Spleen (tissue), 11 donors: Measurements from ENCODE around the gene DLGAP5. TPM values are rescaled to one million over a fixed set of nuclear protein-coding genes. Genes with fewer than 3 reads are reported as not detected.

Experiments
- DNase-seq: peaks from one replicate; pipeline ENCODE4 v3.0.0-alpha.2; 2020
- H3K27ac ChIP-seq, 8 donors: fragments of 200-600 bp; sonication (generic) in 7 of 8; 1 replicate in 4 of 8; 2 replicates in 4 of 8; pipeline versions ENCODE4 v1.5.0 to v1.8.0; 2016 to 2021; ENCODE audit warnings: inconsistent platforms in 4 of 8, mild to moderate bottlenecking in 4 of 8, moderate library complexity in 1 of 8
- H3K27me3 ChIP-seq, 7 donors: fragments of 200-600 bp; sonication (generic) in 6 of 7; replicated peaks in 1 of 7; 1 replicate in 4 of 7; 2 replicates in 3 of 7; pipeline versions ENCODE4 v1.5.0 to v1.8.0; 2016 to 2021; ENCODE audit warnings: inconsistent platforms in 3 of 7, mild to moderate bottlenecking in 1 of 7
- H3K36me3 ChIP-seq, 6 donors: fragments of 200-600 bp; sonication (generic) in 5 of 6; 1 replicate in 4 of 6; 2 replicates in 2 of 6; pipeline versions ENCODE4 v1.5.0 to v1.8.0; 2016 to 2021; ENCODE audit warnings: inconsistent platforms in 2 of 6
- H3K4me1 ChIP-seq, 6 donors: fragments of 200-600 bp; sonication (generic) in 5 of 6; 1 replicate in 3 of 6; 2 replicates in 3 of 6; pipeline versions ENCODE4 v1.5.0 to v1.8.0; 2016 to 2021; ENCODE audit warnings: inconsistent platforms in 3 of 6
- H3K4me3 ChIP-seq, 8 donors: fragments of 200-600 bp; sonication (generic) in 7 of 8; 1 replicate in 4 of 8; 2 replicates in 4 of 8; pipeline versions ENCODE4 v1.5.0 to v1.8.0; 2016 to 2021; ENCODE audit warnings: inconsistent platforms in 4 of 8, mild to moderate bottlenecking in 4 of 8, moderate library complexity in 2 of 8
- H3K9me3 ChIP-seq, 8 donors: fragments of 200-600 bp; sonication (generic) in 7 of 8; 1 replicate in 4 of 8; 2 replicates in 4 of 8; pipeline versions ENCODE4 v1.5.0 to v1.8.0; 2016 to 2021; ENCODE audit warnings: inconsistent platforms in 4 of 8
- POLR2A ChIP-seq, 3 donors: fragments of 450-650 bp; IDR thresholded peaks; one replicate each; pipeline ENCODE4 v1.5.1; 2017; ENCODE audit warnings: antibody characterized with exemption in 3 of 3, mild to moderate bottlenecking in 1 of 3
- POLR2AphosphoS5 ChIP-seq, 3 donors: sonication (generic); formaldehyde crosslinking; IDR thresholded peaks; one replicate each; pipeline ENCODE4 v1.5.1; 2017; ENCODE audit warnings: antibody characterized with exemption in 3 of 3
- WGBS, 5 donors: extraction: QIAGEN DNeasy Blood & Tissue Kit in 3 of 5; methylation state at CpG; one replicate each; pipeline versions ENCODE4 v1.1.5 to v1.1.7; 2013 to 2018; 5-methylcytosine and 5-hydroxymethylcytosine counted together
- intact Hi-C: fragments of 100-400 bp; cut with DNase I; formaldehyde crosslinking; loops from one replicate; pipeline ENCODE4 v1.15.0; 2023; ENCODE audit warnings: low total_unique reads
- polyA plus RNA-seq, 3 donors: library from polyadenylated mRNA; stranded (reverse); fragments of 200-250 nt; gene quantifications; one replicate each; pipeline ENCODE4 v1.2.1, GENCODE V29; 2013
- total RNA-seq, 7 donors: library from RNA; depleted of rRNA in 3 of 7; stranded (reverse); fragments of >200 nt in 3 of 7; fragmentation: NEBNext Ultra II Directional in 4 of 7; extraction: Animal tissue kit (Norgen Biotek cat#: 25700) in 4 of 7; gene quantifications; one replicate each; pipeline versions ENCODE4 v1.1.0 to v1.2.1, GENCODE V29; 2016 to 2021
- TF ChIP-seq, protein P1 (sequence below), 11 experiments: fragments of 200-600 bp in 7 of 11; fragments of 450-650 bp in 4 of 11; sonication (generic) in 4 of 11; IDR thresholded peaks in 8 of 11; conservative IDR thresholded peaks in 3 of 11; 1 replicate in 7 of 11; 2 replicates in 4 of 11; pipeline versions ENCODE4 v1.4.0 to v1.8.0; 2016 to 2021; ENCODE audit warnings: antibody characterized with exemption in 11 of 11, inconsistent platforms in 4 of 11, mild to moderate bottlenecking in 1 of 11
- donor health status: healthy with polysubstance abuse.
- donor health status: DM: no; HTN: no; CAD: no; lungs with moderate emphysema.
- donor health status: DM: no; HTN: no; CAD: no.
- donor health status: Bipolar disorder and iron deficiency.
- donor health status: healthy.
- donor health status: DM: no; HTN: no; CAD: no.
- donor health status: DM: yes; HTN: yes; CAD: no.

The DLGAP5 gene
- total and polyA plus RNA-seq, 10 donors = 0.50 to 8.1 (median 2.9) TPM

DNA sequence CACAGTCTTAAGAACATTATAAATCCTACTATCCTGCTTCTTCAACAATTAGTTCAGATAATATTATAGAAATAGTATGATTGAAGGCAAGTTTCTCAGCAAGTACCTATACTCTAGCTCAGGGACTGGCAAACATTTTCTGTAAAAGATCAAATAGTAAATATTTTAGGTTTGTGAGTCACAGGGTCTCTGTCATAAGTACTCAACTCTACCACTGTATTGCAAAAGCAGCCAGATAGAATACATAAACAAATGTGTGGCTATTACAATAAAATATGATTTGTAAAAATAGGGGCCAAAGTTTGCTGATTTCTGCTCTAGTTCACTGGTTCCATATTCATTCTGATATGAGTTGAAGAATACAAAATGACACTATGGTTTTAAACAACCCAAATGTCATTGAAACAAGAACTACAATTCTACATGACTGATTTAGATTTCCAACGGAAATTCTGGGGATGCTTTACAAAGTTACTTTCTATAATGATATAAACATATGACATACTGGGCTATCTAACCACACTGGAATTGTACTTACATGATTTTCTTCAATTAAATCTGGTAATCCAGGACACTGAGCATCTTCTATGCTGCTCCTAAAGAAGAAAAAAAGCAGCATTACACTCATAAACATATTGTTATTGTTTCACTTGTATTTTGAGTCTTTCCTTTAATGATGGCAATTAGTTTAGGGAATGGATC is 39.2 kb downstream of the DLGAP5 start:
- H3K36me3 ChIP-seq = peaks cover 0 to 30% (median 0%) of the 10 kb centered on the region in 6 donors
- no peak for DNase-seq
- 77 to 94% (median 93%) methylated on average over 1 of the region's 1 CpG for WGBS, 5 donors
- H3K9me3 ChIP-seq = no peaks in the 10 kb centered on the region
- no peak overlapping the region for H3K4me3 ChIP-seq
- H3K27ac ChIP-seq = no peak overlapping the region
- H3K27me3 ChIP-seq = no peaks in the 10 kb centered on the region
- no peaks in the 10 kb centered on the region for H3K4me1 ChIP-seq
- intact Hi-C loops = no loop called here
- TF ChIP-seq POLR2AphosphoS5 (IDR thresholded peaks at IDR 0.05) (no peak), POLR2A (IDR thresholded peaks at IDR 0.05) (no peak)
- TF ChIP-seq, protein P1, sequence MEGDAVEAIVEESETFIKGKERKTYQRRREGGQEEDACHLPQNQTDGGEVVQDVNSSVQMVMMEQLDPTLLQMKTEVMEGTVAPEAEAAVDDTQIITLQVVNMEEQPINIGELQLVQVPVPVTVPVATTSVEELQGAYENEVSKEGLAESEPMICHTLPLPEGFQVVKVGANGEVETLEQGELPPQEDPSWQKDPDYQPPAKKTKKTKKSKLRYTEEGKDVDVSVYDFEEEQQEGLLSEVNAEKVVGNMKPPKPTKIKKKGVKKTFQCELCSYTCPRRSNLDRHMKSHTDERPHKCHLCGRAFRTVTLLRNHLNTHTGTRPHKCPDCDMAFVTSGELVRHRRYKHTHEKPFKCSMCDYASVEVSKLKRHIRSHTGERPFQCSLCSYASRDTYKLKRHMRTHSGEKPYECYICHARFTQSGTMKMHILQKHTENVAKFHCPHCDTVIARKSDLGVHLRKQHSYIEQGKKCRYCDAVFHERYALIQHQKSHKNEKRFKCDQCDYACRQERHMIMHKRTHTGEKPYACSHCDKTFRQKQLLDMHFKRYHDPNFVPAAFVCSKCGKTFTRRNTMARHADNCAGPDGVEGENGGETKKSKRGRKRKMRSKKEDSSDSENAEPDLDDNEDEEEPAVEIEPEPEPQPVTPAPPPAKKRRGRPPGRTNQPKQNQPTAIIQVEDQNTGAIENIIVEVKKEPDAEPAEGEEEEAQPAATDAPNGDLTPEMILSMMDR (IDR thresholded peaks at IDR 0.05 in 8 of 11, conservative IDR thresholded peaks at IDR 0.05 in 3 of 11) = no peak

DNA sequence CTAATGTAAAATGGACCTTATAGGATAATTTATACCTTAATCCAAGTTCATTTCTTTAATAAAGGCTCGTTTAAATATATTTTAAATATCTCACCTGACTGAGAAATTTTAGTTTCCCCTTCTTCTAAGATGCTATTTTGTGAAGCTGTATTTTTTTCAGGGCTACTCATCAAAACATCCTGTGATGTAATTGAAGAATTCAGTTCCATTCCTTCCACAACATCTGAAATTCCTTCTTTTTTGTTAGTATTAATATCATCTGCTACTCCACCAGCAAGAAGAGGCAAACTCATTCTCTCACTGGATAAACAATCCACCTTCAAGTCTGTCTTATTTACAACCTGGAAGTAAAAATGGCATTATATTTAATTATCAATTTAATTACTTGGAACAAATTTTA is 39.8 kb downstream of the DLGAP5 start:
- Histone ChIP-seq H3K36me3 (peaks cover 0 to 36% (median 0%) of the 10 kb centered on the region in 6 donors), H3K9me3 (no peaks in the 10 kb centered on the region), H3K27ac (no peak overlapping the region), H3K4me3 (no peak overlapping the region), H3K4me1 (no peaks in the 10 kb centered on the region), H3K27me3 (no peaks in the 10 kb centered on the region)
- WGBS, 5 donors = 86 to 96% (median 91%) methylated on average over 1 of the region's 1 CpG
- TF ChIP-seq POLR2A (IDR thresholded peaks at IDR 0.05) (no peak), POLR2AphosphoS5 (IDR thresholded peaks at IDR 0.05) (no peak)
- TF ChIP-seq, protein P1 (IDR thresholded peaks at IDR 0.05 in 8 of 11, conservative IDR thresholded peaks at IDR 0.05 in 3 of 11) = no peak
- no peak for DNase-seq
- intact Hi-C loops = no loop called here

DNA sequence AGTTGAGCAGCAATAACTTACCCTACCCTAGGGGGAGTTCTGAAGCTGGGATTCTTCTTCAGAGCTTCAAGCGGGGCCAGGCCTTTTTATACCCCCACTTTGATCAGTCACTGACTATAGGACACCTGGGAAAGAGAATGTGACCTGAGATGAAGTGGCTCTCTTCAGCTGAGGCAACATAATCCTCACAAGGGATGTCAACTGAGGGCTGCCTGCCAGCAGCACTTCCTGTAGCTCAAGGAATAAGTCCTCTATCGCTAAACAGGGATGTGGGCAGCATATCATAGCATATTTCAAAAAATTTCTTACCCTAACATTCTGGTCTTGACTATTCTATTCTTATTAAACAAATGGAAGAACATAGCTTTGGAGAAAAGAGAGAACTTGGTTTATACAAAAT is 45.0 kb downstream of the DLGAP5 start:
- Histone ChIP-seq H3K27me3 (no peaks in the 10 kb centered on the region), H3K4me1 (no peaks in the 10 kb centered on the region), H3K27ac (no peak overlapping the region), H3K9me3 (no peaks in the 10 kb centered on the region), H3K4me3 (no peak overlapping the region), H3K36me3 (peaks cover 0 to 58% (median 34%) of the 10 kb centered on the region in 6 donors)
- TF ChIP-seq, protein P1 (IDR thresholded peaks at IDR 0.05 in 8 of 11, conservative IDR thresholded peaks at IDR 0.05 in 3 of 11) = no peak
- TF ChIP-seq POLR2AphosphoS5 (IDR thresholded peaks at IDR 0.05) (no peak), POLR2A (IDR thresholded peaks at IDR 0.05) (no peak)
- 60 to 80% (median 73%) methylated on average over 2 of the region's 2 CpGs for WGBS, 5 donors
- intact Hi-C loops = no loop called here
- DNase-seq = no peak

DNA sequence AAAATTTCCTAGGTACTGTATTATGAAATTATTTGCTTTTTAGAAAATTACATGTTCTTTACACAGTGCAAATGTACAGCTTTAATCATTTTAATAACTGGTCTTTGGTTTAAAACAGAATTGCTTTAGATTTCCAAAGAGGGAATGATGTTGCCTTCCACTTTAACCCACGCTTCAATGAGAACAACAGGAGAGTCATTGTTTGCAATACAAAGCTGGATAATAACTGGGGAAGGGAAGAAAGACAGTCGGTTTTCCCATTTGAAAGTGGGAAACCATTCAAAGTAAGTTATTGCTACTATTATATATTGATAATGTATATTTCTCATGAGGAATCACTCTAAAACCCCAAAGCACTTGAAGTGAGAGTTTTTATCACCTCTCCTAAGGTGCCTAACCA is 48.9 kb downstream of the DLGAP5 start:
- H3K27me3 ChIP-seq = no peaks in the 10 kb centered on the region
- no peaks in the 10 kb centered on the region for H3K9me3 ChIP-seq
- intact Hi-C loops = no loop called here
- peaks cover 0 to 94% (median 39%) of the 10 kb centered on the region in 6 donors for H3K36me3 ChIP-seq
- H3K27ac ChIP-seq = no peak overlapping the region
- TF ChIP-seq POLR2A (IDR thresholded peaks at IDR 0.05) = no peak
- TF ChIP-seq POLR2AphosphoS5 (IDR thresholded peaks at IDR 0.05) = no peak
- TF ChIP-seq, protein P1 (IDR thresholded peaks at IDR 0.05 in 8 of 11, conservative IDR thresholded peaks at IDR 0.05 in 3 of 11) = no peak
- no peak for DNase-seq
- H3K4me3 ChIP-seq = no peak overlapping the region
- H3K4me1 ChIP-seq = peaks cover 0 to 20% (median 4%) of the 10 kb centered on the region in 6 donors
- 94 to 99% (median 95%) methylated on average over 2 of the region's 2 CpGs for WGBS, 5 donors
